SK-N-SH treated with all-trans-retinoic acid at 6 μM for 48 hours (cell line): ENCODE data around the gene YPEL3.

ENCODE experiments used
- CSDC2 ChIP-seq: fragments of 250-450 bp; sonication (Bioruptor Pico); IDR thresholded peaks from 2 replicates; pipeline ENCODE4 v1.5.0; 2020; ENCODE audit warnings: mild to moderate bottlenecking, moderate library complexity
- CSRNP3 ChIP-seq: fragments of 250-450 bp; sonication (Bioruptor Pico); IDR thresholded peaks from 2 replicates; pipeline ENCODE4 v1.5.1; 2021; ENCODE audit warnings: mild to moderate bottlenecking, moderate library complexity
- GLIS3 ChIP-seq: fragments of 250-450 bp; sonication (Bioruptor Pico); IDR thresholded peaks from 2 replicates; pipeline ENCODE4 v1.5.0; 2020; ENCODE audit warnings: mild to moderate bottlenecking, moderate library complexity
- PATZ1 ChIP-seq: fragments of 250-450 bp; sonication (Bioruptor Pico); IDR thresholded peaks from 2 replicates; pipeline ENCODE4 v1.8.0; 2020; ENCODE audit warnings: mild to moderate bottlenecking, moderate library complexity, borderline replicate concordance
- TCF4 ChIP-seq: fragments of 250-450 bp; sonication (Bioruptor Pico); IDR thresholded peaks from 2 replicates; pipeline ENCODE4 v1.8.0; 2021; ENCODE audit warnings: mild to moderate bottlenecking, moderate library complexity, borderline replicate concordance
- TOX ChIP-seq: fragments of 250-450 bp; sonication (Bioruptor Pico); IDR thresholded peaks from 2 replicates; pipeline ENCODE4 v1.8.0; 2021; ENCODE audit warnings: mild to moderate bottlenecking, moderate library complexity, borderline replicate concordance
- ZC3H10 ChIP-seq: fragments of 250-450 bp; sonication (Bioruptor Pico); IDR thresholded peaks from 2 replicates; pipeline ENCODE4 v1.5.1; 2021; ENCODE audit warnings: mild to moderate bottlenecking, moderate library complexity
- ZFP30 ChIP-seq: fragments of 450-650 bp; formaldehyde crosslinking; IDR thresholded peaks from 2 replicates; pipeline ENCODE4 v1.5.0; 2022; ENCODE audit warnings: mild to moderate bottlenecking, moderate library complexity
- ZNF565 ChIP-seq: fragments of 450-650 bp; formaldehyde crosslinking; conservative IDR thresholded peaks from 2 replicates; pipeline ENCODE4 v1.5.0; 2020; ENCODE audit warnings: low read depth, mild to moderate bottlenecking, moderate library complexity
- ZNF8 ChIP-seq: fragments of 450-650 bp; formaldehyde crosslinking; IDR thresholded peaks from 2 replicates; pipeline ENCODE4 v1.5.0; 2020; ENCODE audit warnings: mild to moderate bottlenecking, moderate library complexity

GRCh38 chr16:30065943-30066760 lies 29.9 kb downstream of the YPEL3 start:
- TF ChIP-seq TOX (no peak), ZFP30 (CRISPR knock-in tag) (no peak), CSDC2 (CRISPR knock-in tag) (no peak), CSRNP3 (CRISPR knock-in tag) (no peak), TCF4 (CRISPR knock-in tag) (no peak), ZNF8 (no peak), ZNF565 (no peak), GLIS3 (CRISPR knock-in tag) (no peak), ZC3H10 (CRISPR knock-in tag) (no peak), PATZ1 (CRISPR knock-in tag) (no peak)
